GM12878 (cell line): ENCODE data around the gene MUC5AC. TPM values are rescaled to one million over a fixed set of nuclear protein-coding genes. Genes with fewer than 3 reads are reported as not detected.

Source experiments
- ATAC-seq: fragments of 200-7000 bp; cut with Tn5 transposase; 3 replicates; pipeline ENCODE4 v1.9.1; 2020; ENCODE audit warnings: mild to moderate bottlenecking, moderate library complexity
- BruUV-seq: library from RNA; stranded (reverse); fragments of 400-500 nt; replicated peaks from 2 replicates; lab custom pipeline; 2021; lab: Mats Ljungman, UMichigan
- CTCF ChIA-PET: fragments of 300-600 bp; sonication (Branson Sonifier 250); formaldehyde crosslinking; extraction: SDS; loops from one replicate; lab custom pipeline; 2021; ENCODE audit warnings: inconsistent platforms; lab: Yijun Ruan, JAX
- POLR2A ChIA-PET: fragments of 350-600 bp; formaldehyde crosslinking; extraction: SDS; loops from one replicate; lab custom pipeline; 2021; ENCODE audit warnings: inconsistent platforms; lab: Charles Lee
- RAD21 ChIA-PET: fragments of 300-600 bp; sonication (Branson Sonifier 250); formaldehyde crosslinking; loops from one replicate; lab custom pipeline; 2023; ENCODE audit warnings: antibody characterized with exemption; ENCODE audit not compliant: unreplicated experiment; lab: Charles Lee
- SMC1A ChIA-PET: fragments of 300-600 bp; sonication (Branson Sonifier 250); formaldehyde crosslinking; loops from one replicate; lab custom pipeline; 2023; ENCODE audit not compliant: unreplicated experiment, uncharacterized antibody; lab: Charles Lee
- DNase-seq: peaks from one replicate; pipeline ENCODE4 v3.0.0-alpha.2; 2011; ENCODE audit warnings: low read depth, low spot score
- FAIRE-seq: peaks from 3 replicates; lab custom pipeline; 2011; peaks lifted over from hg19 to GRCh38; lab: Jason Lieb, UNC
- H2AFZ ChIP-seq: 2 replicates; pipeline ENCODE4 v1.6.0; 2011; ENCODE audit warnings: low read depth, low read length, control low read depth; ENCODE audit not compliant: control insufficient read depth
- H3K27ac ChIP-seq: 2 replicates; pipeline ENCODE4 v1.5.1; 2011; ENCODE audit warnings: control low read depth; ENCODE audit not compliant: control insufficient read depth, insufficient read depth
- H3K27me3 ChIP-seq, 2 experiments: replicated peaks in 1 of 2; 2 replicates each; pipeline versions ENCODE4 v1.6.0 to v1.6.1; 2011; ENCODE audit warnings: low read length in 1 of 2; ENCODE audit not compliant: control insufficient read depth in 2 of 2, insufficient read depth in 2 of 2
- H3K36me3 ChIP-seq, 2 experiments: 2 replicates each; pipeline ENCODE4 v1.5.1; 2011; ENCODE audit warnings: low read length in 1 of 2; ENCODE audit not compliant: control insufficient read depth in 2 of 2, insufficient read depth in 2 of 2
- H3K4me1 ChIP-seq: 2 replicates; pipeline ENCODE4 v1.6.1; 2011; ENCODE audit warnings: mild to moderate bottlenecking, low read length, moderate library complexity, mixed read lengths; ENCODE audit not compliant: control insufficient read depth, insufficient read depth
- H3K4me2 ChIP-seq: 2 replicates; pipeline ENCODE4 v1.6.0; 2011; ENCODE audit warnings: control low read depth; ENCODE audit not compliant: control insufficient read depth, insufficient read depth
- H3K4me3 ChIP-seq: fragments of 200-600 bp; sonication (generic); 2 replicates; pipeline ENCODE4 v1.5.1; 2016
- H3K79me2 ChIP-seq: 2 replicates; pipeline ENCODE4 v1.6.0; 2011; ENCODE audit warnings: low read length; ENCODE audit not compliant: control insufficient read depth, insufficient read depth
- H3K9ac ChIP-seq: 2 replicates; pipeline ENCODE4 v1.8.0; 2011; ENCODE audit warnings: low read length, control low read depth, mixed read lengths; ENCODE audit not compliant: control insufficient read depth, insufficient read depth
- H3K9me3 ChIP-seq: replicated peaks from 3 replicates; pipeline ENCODE4 v1.5.1; 2011; ENCODE audit warnings: mild to moderate bottlenecking, low read length; ENCODE audit not compliant: control insufficient read depth, insufficient read depth
- H4K20me1 ChIP-seq: 2 replicates; pipeline ENCODE4 v1.6.0; 2011; ENCODE audit not compliant: control insufficient read depth, insufficient read depth
- ATF3 ChIP-seq: IDR thresholded peaks from 2 replicates; pipeline ENCODE4 v1.6.1; 2011; ENCODE audit warnings: low read depth, mild to moderate bottlenecking, low read length, moderate library complexity, borderline replicate concordance; ENCODE audit errors: extremely low read depth
- CEBPZ ChIP-seq: fragments of 150-350 bp; IDR thresholded peaks from 2 replicates; pipeline ENCODE4 v1.6.1; 2016; ENCODE audit warnings: low read depth, low read length
- CUX1 ChIP-seq: IDR thresholded peaks from 2 replicates; pipeline ENCODE4 v1.6.1; 2012; ENCODE audit warnings: improper control_type of control experiment, low read depth, low read length; ENCODE audit not compliant: insufficient replicate concordance
- IRF3 ChIP-seq: fragments of 450-650 bp; IDR thresholded peaks from 2 replicates; pipeline ENCODE4 v1.6.1; 2014; ENCODE audit warnings: mild to moderate bottlenecking
- PAX8 ChIP-seq: fragments of 450-650 bp; IDR thresholded peaks from 2 replicates; pipeline ENCODE4 v1.6.1; 2017; ENCODE audit warnings: mild to moderate bottlenecking, moderate library complexity
- PBX3 ChIP-seq: IDR thresholded peaks from 2 replicates; pipeline ENCODE4 v1.6.1; 2011; ENCODE audit warnings: mild to moderate bottlenecking, low read depth, low read length, moderate library complexity; ENCODE audit not compliant: insufficient replicate concordance
- PKNOX1 ChIP-seq: fragments of 450-650 bp; IDR thresholded peaks from 2 replicates; pipeline ENCODE4 v1.6.1; 2016; ENCODE audit warnings: mild to moderate bottlenecking
- WGBS: methylation state at CpG from one replicate; pipeline ENCODE4 v1.1.6; 2016; ENCODE audit warnings: low lambda C conversion rate; ENCODE audit not compliant: insufficient replicate concordance, insufficient coverage; ENCODE audit errors: missing lambda C conversion rate; 5-methylcytosine and 5-hydroxymethylcytosine counted together
- in situ Hi-C: fragments of 300-500 bp; cut with MboI; formaldehyde crosslinking; loops from 9 replicates; pipeline ENCODE4 v1.14.3; 2018; ENCODE audit warnings: mixed read lengths
- intact Hi-C: fragments of 100-400 bp; cut with micrococcal nuclease; formaldehyde crosslinking; loops from one replicate; pipeline ENCODE4 v1.14.2; 2022; ENCODE audit not compliant: unreplicated experiment
- polyA plus RNA-seq, 11 experiments: library from polyadenylated mRNA; depleted of rRNA in 4 of 11; unstranded in 6 of 11; stranded (reverse) in 5 of 11; fragments of >200 nt; fragmentation: Nextera tagmentation in 4 of 11; fragmentation: Illumina TruSeq in 1 of 11; extraction: Ambion mirVana in 4 of 11; extraction: Trizol in 1 of 11; gene quantifications; 1 replicate in 1 of 11; 2 replicates in 10 of 11; pipeline versions ENCODE4 v1.2.1 to v1.2.3, GENCODE V29; 2011 to 2016; ENCODE audit warnings: inconsistent platforms in 2 of 11, missing spikeins in 2 of 11, low read depth in 1 of 11
- total RNA-seq, 4 experiments: library from RNA; depleted of rRNA in 3 of 4; stranded (reverse); fragments of >200 nt in 3 of 4; fragmentation: Illumina TruSeq in 1 of 4; extraction: Trizol in 1 of 4; gene quantifications; 2 replicates each; pipeline versions ENCODE4 v1.2.1 to v1.2.3, GENCODE V29; 2013 to 2021

The MUC5AC gene
- total and polyA plus RNA-seq, 10 of the 15 experiments (the other 5 are each of a cell fraction or from before 2014, with no cell fraction given), result under 0.01 to 0.01 TPM; not detected in 8

- H3K9me3 ChIP-seq, result no peaks in the 10 kb centered on the region
- no peaks in the 10 kb centered on the region for H3K4me1 ChIP-seq
- ATAC-seq (no peak), FAIRE-seq (no peak), DNase-seq (no peak)
- RAD21 ChIA-PET, result no interaction called here
- in situ Hi-C loops (no loop called here), intact Hi-C loops (no loop called here)
- SMC1A ChIA-PET, result no interaction called here
- no peak overlapping the region for H3K4me3 ChIP-seq
- no peak overlapping the region for H2AFZ ChIP-seq
- no peak overlapping the region for H3K4me2 ChIP-seq
- no peaks in the 10 kb centered on the region for H4K20me1 ChIP-seq
- BruUV-seq, result no TSS peak
- 44% methylated on average over 28 of the region's 30 CpGs for WGBS
- no peaks in the 10 kb centered on the region for H3K36me3 ChIP-seq
- H3K79me2 ChIP-seq, result no peaks in the 10 kb centered on the region
- H3K9ac ChIP-seq, result no peak overlapping the region
- H3K27ac ChIP-seq, result no peak overlapping the region
- no peaks in the 10 kb centered on the region for H3K27me3 ChIP-seq
- POLR2A ChIA-PET, result no interaction called here
- CTCF ChIA-PET, result no interaction called here
- no peak for TF ChIP-seq ATF3
- no peak for TF ChIP-seq CUX1
- TF ChIP-seq CEBPZ, result no peak
- TF ChIP-seq PAX8, result no peak
- no peak for TF ChIP-seq IRF3
- no peak for TF ChIP-seq PKNOX1
- no peak for TF ChIP-seq PBX3
Measured at GRCh38 chr11:1165256-1166041, 7.7 kb downstream of the MUC5AC start.
